ENCODE measurements around the gene CFTR.

DNA sequence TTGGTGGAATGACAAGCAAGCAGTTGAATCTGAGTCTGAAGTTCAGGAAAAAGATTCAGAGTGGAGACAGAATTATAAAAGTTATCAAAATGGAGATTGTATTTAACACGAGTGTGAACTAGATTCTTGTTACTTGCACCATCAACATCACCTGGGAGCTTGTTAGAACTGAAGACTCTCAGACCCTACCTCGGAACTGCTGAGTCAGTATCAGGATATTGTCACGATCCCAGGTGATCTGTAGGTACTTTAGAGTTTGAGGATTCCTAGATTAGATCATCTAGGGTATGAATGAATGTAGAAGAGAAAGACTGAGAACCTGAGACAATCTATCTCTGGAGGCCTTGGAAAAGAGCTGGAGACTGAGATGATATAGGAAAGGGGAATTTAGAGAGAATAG is 199.3 kb downstream of the CFTR start:
- TF ChIP-seq POLR2AphosphoS5 (IDR thresholded peaks at IDR 0.05; ENCODE audit: low read depth, low read length), result no peak
- TF ChIP-seq TAF1 (IDR thresholded peaks at IDR 0.05; ENCODE audit: borderline replicate concordance, insufficient read depth, low read length), result no peak
